GM23248 (cell line): ENCODE measurements around the gene GSC2. TPM values are rescaled to one million over a fixed set of nuclear protein-coding genes. Genes with fewer than 3 reads are reported as not detected.

Experiments
- DNase-seq: peaks from one replicate; pipeline ENCODE4 v3.0.0-alpha.2; 2015
- H2AFZ ChIP-seq: fragments of 200-600 bp; sonication (generic); 2 replicates; pipeline ENCODE4 v1.6.1; 2016; ENCODE audit warnings: antibody characterized with exemption
- H3F3A ChIP-seq: fragments of 200-600 bp; sonication (generic); 2 replicates; pipeline ENCODE4 v1.6.1; 2016; ENCODE audit warnings: mild to moderate bottlenecking, antibody characterized with exemption, mixed run types; ENCODE audit not compliant: insufficient read depth
- H3K27ac ChIP-seq: fragments of 200-600 bp; sonication (generic); 2 replicates; pipeline ENCODE4 v1.5.1; 2016; ENCODE audit warnings: mild to moderate bottlenecking
- H3K27me3 ChIP-seq: fragments of 200-600 bp; sonication (generic); replicated peaks from 2 replicates; pipeline ENCODE4 v1.6.1; 2016; ENCODE audit warnings: mild to moderate bottlenecking; ENCODE audit not compliant: insufficient read depth
- H3K36me3 ChIP-seq: fragments of 200-600 bp; sonication (generic); 2 replicates; pipeline ENCODE4 v1.6.1; 2016; ENCODE audit warnings: low read depth, mild to moderate bottlenecking
- H3K4me1 ChIP-seq: fragments of 200-600 bp; sonication (generic); 2 replicates; pipeline ENCODE4 v1.6.1; 2016; ENCODE audit warnings: mild to moderate bottlenecking; ENCODE audit not compliant: insufficient read depth
- H3K4me2 ChIP-seq: fragments of 200-600 bp; sonication (generic); one replicate; pipeline ENCODE4 v1.6.1; 2016; ENCODE audit warnings: mild to moderate bottlenecking; ENCODE audit not compliant: unreplicated experiment
- H3K4me3 ChIP-seq: fragments of 200-600 bp; sonication (generic); 2 replicates; pipeline ENCODE4 v1.5.1; 2016; ENCODE audit warnings: mild to moderate bottlenecking
- H3K79me2 ChIP-seq: fragments of 200-600 bp; sonication (generic); 2 replicates; pipeline ENCODE4 v1.6.1; 2016; ENCODE audit warnings: mild to moderate bottlenecking; ENCODE audit not compliant: insufficient read depth
- H3K9ac ChIP-seq: fragments of 200-600 bp; sonication (generic); 2 replicates; pipeline ENCODE4 v1.6.1; 2016; ENCODE audit warnings: mild to moderate bottlenecking
- H3K9me2 ChIP-seq: fragments of 200-600 bp; sonication (generic); 2 replicates; pipeline ENCODE4 v1.6.1; 2016; ENCODE audit warnings: mixed run types, mild to moderate bottlenecking, moderate library complexity; ENCODE audit not compliant: insufficient read depth
- H3K9me3 ChIP-seq: fragments of 200-600 bp; sonication (generic); one replicate; pipeline ENCODE4 v1.6.1; 2017; ENCODE audit warnings: low read depth
- H4K20me1 ChIP-seq: fragments of 200-600 bp; sonication (generic); 2 replicates; pipeline ENCODE4 v1.6.0; 2016; ENCODE audit not compliant: insufficient read depth
- EZH2 ChIP-seq: fragments of 200-600 bp; sonication (generic); IDR thresholded peaks from 2 replicates; pipeline ENCODE4 v1.6.1; 2018; ENCODE audit warnings: antibody characterized with exemption, mild to moderate bottlenecking; ENCODE audit not compliant: insufficient read depth, poor library complexity, severe bottlenecking
- EZH2phosphoT487 ChIP-seq: fragments of 200-600 bp; sonication (generic); IDR thresholded peaks from 2 replicates; pipeline ENCODE4 v1.6.1; 2018; ENCODE audit warnings: antibody characterized with exemption, moderate library complexity, mild to moderate bottlenecking, low read depth; ENCODE audit not compliant: insufficient read depth
- WGBS, 2 experiments: methylation state at CpG; one replicate each; pipeline ENCODE4 v1.1.6; 2015 to 2017; ENCODE audit warnings: low lambda C conversion rate in 2 of 2, low coverage in 1 of 2; ENCODE audit errors: missing lambda C conversion rate in 2 of 2; 5-methylcytosine and 5-hydroxymethylcytosine counted together
- in situ Hi-C: fragments of 300-500 bp; cut with MboI; formaldehyde crosslinking; loops from 2 replicates; pipeline ENCODE4 v1.15.0; 2020
- polyA plus RNA-seq: library from polyadenylated mRNA; unstranded; fragments of >200 nt; fragmentation: Nextera tagmentation; extraction: Ambion mirVana; gene quantifications from 2 replicates; pipeline ENCODE4 v1.2.1, GENCODE V29; 2016
- total RNA-seq: library from RNA; depleted of rRNA; stranded (reverse); fragments of >200 nt; shearing (Covaris generic); gene quantifications from 2 replicates; pipeline ENCODE4 v1.2.3, GENCODE V29; 2014

Gene GSC2
- total and polyA plus RNA-seq, 2 experiments from 2014 or later = not detected

DNA sequence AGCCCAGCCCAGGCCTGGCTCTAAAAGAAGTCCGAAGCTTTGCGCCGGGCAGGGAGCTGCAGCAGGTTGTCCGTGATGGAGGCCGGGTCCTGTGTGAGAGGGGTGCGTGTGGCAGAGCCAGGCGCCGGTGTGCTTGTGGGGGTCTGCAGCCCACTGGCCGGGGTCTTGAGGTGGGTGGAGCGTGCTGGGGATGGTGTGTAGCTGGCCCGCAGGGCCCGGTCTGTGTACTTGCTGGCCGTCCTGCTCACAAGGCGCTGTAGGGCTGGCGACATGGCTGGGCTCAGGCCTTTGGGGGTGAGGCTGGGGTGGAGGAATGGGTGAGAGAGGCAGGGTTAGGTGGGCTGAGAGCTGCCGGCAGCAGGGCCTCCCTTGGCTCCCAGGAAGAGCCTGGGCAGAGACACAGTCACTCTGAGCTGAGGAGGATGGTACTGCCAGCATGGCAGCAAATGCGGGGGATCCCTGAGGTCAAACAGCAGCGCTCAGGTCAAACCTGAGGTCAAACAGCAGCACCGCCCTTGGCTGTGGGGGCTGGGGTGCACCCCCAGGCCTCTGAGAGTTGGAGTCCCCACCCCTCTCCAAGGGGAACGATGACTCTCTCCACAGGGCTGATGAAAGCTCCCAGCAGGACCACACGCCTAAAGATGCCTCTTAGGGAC lies 15.8 kb downstream of the GSC2 start:
- no peak overlapping the region for H3K4me3 ChIP-seq
- H3K4me2 ChIP-seq = no peak overlapping the region
- H3K4me1 ChIP-seq = no peaks in the 10 kb centered on the region
- in situ Hi-C loops = no loop called here
- no peaks in the 10 kb centered on the region for H4K20me1 ChIP-seq
- DNase-seq = no peak
- no peak overlapping the region for H3K9ac ChIP-seq
- H2AFZ ChIP-seq = no peak overlapping the region
- H3K27me3 ChIP-seq = no peaks in the 10 kb centered on the region
- no peak for TF ChIP-seq EZH2phosphoT487
- no peak for TF ChIP-seq EZH2
- no peaks in the 10 kb centered on the region for H3K9me3 ChIP-seq
- no peaks in the 10 kb centered on the region for H3F3A ChIP-seq
- no peak overlapping the region for H3K27ac ChIP-seq
- no peaks in the 10 kb centered on the region for H3K79me2 ChIP-seq
- H3K36me3 ChIP-seq = no peaks in the 10 kb centered on the region; the same call in 1 of the 2 replicates
- WGBS, 2 experiments = 92 to 95% methylated on average over 20 to 21 of the region's 21 CpGs
- no peaks in the 10 kb centered on the region for H3K9me2 ChIP-seq

GRCh38 chr22:19133561-19133960 lies 16.5 kb downstream of the GSC2 start:
- H3K4me2 ChIP-seq = no peak overlapping the region
- no peaks in the 10 kb centered on the region for H3K27me3 ChIP-seq
- TF ChIP-seq EZH2phosphoT487 (no peak), EZH2 (no peak)
- H3K27ac ChIP-seq = no peak overlapping the region
- H3K4me3 ChIP-seq = no peak overlapping the region
- H3K9me2 ChIP-seq = no peaks in the 10 kb centered on the region
- no peaks in the 10 kb centered on the region for H3K79me2 ChIP-seq
- no peaks in the 10 kb centered on the region for H3K9me3 ChIP-seq
- H3K36me3 ChIP-seq = no peaks in the 10 kb centered on the region; the same call in 1 of the 2 replicates
- H3K9ac ChIP-seq = no peak overlapping the region
- H3K4me1 ChIP-seq = no peaks in the 10 kb centered on the region
- H2AFZ ChIP-seq = no peak overlapping the region
- no peaks in the 10 kb centered on the region for H4K20me1 ChIP-seq
- WGBS, 2 experiments = 91 to 94% methylated on average over 13 of the region's 13 CpGs
- in situ Hi-C loops = no loop called here
- no peak for DNase-seq
- no peaks in the 10 kb centered on the region for H3F3A ChIP-seq

- Histone ChIP-seq H3K9me2 (no peaks in the 10 kb centered on the region), H3K27me3 (no peaks in the 10 kb centered on the region), H3K4me3 (no peak overlapping the region), H3K36me3 (no peaks in the 10 kb centered on the region; the same call in 1 of the 2 replicates), H2AFZ (no peak overlapping the region), H3K79me2 (no peaks in the 10 kb centered on the region), H3K4me2 (no peak overlapping the region), H3K9me3 (no peaks in the 10 kb centered on the region), H3K4me1 (no peaks in the 10 kb centered on the region), H3K27ac (no peak overlapping the region), H3K9ac (no peak overlapping the region), H3F3A (no peaks in the 10 kb centered on the region), H4K20me1 (no peaks in the 10 kb centered on the region)
- in situ Hi-C loops = no loop called here
- no peak for DNase-seq
- TF ChIP-seq EZH2 (no peak), EZH2phosphoT487 (no peak)
- 86 to 90% methylated on average over 9 of the region's 9 CpGs for WGBS, 2 experiments
Observed at GRCh38 chr22:19132693-19133400, 17.2 kb downstream of the GSC2 start.

DNA sequence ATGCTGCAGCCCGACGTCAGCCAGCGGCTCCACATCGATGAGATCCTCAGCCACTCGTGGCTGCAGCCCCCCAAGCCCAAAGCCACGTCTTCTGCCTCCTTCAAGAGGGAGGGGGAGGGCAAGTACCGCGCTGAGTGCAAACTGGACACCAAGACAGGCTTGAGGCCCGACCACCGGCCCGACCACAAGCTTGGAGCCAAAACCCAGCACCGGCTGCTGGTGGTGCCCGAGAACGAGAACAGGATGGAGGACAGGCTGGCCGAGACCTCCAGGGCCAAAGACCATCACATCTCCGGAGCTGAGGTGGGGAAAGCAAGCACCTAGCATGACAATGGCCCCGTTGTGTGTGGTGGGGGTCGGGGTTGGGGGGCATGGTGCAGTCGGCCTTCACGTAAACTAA lies 17.9 kb downstream of the GSC2 start:
- TF ChIP-seq EZH2phosphoT487 (no peak), EZH2 (no peak)
- Histone ChIP-seq H4K20me1 (no peaks in the 10 kb centered on the region), H3K27ac (no peak overlapping the region), H3K9ac (no peak overlapping the region), H3F3A (no peaks in the 10 kb centered on the region), H2AFZ (no peak overlapping the region), H3K9me3 (no peaks in the 10 kb centered on the region), H3K9me2 (no peaks in the 10 kb centered on the region), H3K27me3 (no peaks in the 10 kb centered on the region), H3K4me2 (no peak overlapping the region), H3K79me2 (no peaks in the 10 kb centered on the region), H3K4me3 (no peak overlapping the region), H3K4me1 (no peaks in the 10 kb centered on the region), H3K36me3 (no peaks in the 10 kb centered on the region; the same call in 1 of the 2 replicates)
- in situ Hi-C loops = no loop called here
- no peak for DNase-seq
- WGBS, 2 experiments = 94 to 95% methylated on average over 20 of the region's 20 CpGs
